ENCODE measurements around the gene SLC13A3.

The SLC13A3 gene

GRCh38 chr20:46512943-46513844, 138.1 kb downstream of the SLC13A3 start, which contains the start of gene ZNF334:
Gene ZNF334 (minus strand): TSS chr20:46513559. CDS start chr20:46512102, 1,457 bp downstream.
- peak; percentile 4 for DNase-seq

GRCh38 chr20:46509523-46509922, 141.7 kb downstream of the SLC13A3 start:
- no peak for DNase-seq

Measured in amniotic stem cell (primary cell).